ENCODE data around the gene SLC9A4. TPM values are rescaled to one million over a fixed set of nuclear protein-coding genes. Genes with fewer than 3 reads are reported as not detected.

Gene SLC9A4
- total RNA-seq, 1 experiment from 2014 or later: 0.07 TPM

DNA sequence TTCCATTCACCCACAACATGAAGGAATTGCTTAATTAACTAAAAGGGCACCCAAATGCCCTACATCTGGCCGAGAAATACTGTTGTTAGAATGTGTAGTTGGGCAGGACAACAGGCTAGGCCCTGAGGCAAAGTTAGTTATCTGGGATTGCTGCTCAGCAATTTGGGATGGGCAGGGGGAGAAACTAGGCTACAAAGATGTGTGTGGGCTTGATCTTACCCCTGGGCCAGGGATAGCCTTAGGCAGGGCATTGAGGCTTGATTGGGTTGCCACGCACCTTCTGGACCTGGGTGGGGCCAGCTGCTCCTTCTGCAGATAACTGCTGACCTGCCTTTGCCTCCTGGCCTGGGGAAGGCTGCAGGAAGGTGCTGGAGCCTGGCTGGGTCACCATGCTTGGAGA, 40.6 kb upstream of the SLC9A4 start:
- no peaks in the 10 kb centered on the region for H3K79me2 ChIP-seq (ENCODE audit: insufficient read depth, low read length)
- no peak overlapping the region for H3K27ac ChIP-seq (ENCODE audit: low read depth, low read length)
- TF ChIP-seq YY1 (IDR thresholded peaks at IDR 0.05; ENCODE audit: extremely low read depth, insufficient replicate concordance, low read depth, low read length): no peak
- TF ChIP-seq SIN3A (IDR thresholded peaks at IDR 0.05; ENCODE audit: low read depth): no peak
- TF ChIP-seq, protein P1, sequence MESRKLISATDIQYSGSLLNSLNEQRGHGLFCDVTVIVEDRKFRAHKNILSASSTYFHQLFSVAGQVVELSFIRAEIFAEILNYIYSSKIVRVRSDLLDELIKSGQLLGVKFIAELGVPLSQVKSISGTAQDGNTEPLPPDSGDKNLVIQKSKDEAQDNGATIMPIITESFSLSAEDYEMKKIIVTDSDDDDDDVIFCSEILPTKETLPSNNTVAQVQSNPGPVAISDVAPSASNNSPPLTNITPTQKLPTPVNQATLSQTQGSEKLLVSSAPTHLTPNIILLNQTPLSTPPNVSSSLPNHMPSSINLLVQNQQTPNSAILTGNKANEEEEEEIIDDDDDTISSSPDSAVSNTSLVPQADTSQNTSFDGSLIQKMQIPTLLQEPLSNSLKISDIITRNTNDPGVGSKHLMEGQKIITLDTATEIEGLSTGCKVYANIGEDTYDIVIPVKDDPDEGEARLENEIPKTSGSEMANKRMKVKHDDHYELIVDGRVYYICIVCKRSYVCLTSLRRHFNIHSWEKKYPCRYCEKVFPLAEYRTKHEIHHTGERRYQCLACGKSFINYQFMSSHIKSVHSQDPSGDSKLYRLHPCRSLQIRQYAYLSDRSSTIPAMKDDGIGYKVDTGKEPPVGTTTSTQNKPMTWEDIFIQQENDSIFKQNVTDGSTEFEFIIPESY (IDR thresholded peaks at IDR 0.05; ENCODE audit: extremely low read depth, insufficient replicate concordance, low read length): no peak
- TF ChIP-seq EGR1 (IDR thresholded peaks at IDR 0.05; ENCODE audit: low read depth): no peak
- no peak for TF ChIP-seq EZH2 (IDR thresholded peaks at IDR 0.05)
- TF ChIP-seq RAD21 (IDR thresholded peaks at IDR 0.05; ENCODE audit: low read depth): no peak
- no peak for TF ChIP-seq ZFX (IDR thresholded peaks at IDR 0.05)
- TF ChIP-seq, protein P2, sequence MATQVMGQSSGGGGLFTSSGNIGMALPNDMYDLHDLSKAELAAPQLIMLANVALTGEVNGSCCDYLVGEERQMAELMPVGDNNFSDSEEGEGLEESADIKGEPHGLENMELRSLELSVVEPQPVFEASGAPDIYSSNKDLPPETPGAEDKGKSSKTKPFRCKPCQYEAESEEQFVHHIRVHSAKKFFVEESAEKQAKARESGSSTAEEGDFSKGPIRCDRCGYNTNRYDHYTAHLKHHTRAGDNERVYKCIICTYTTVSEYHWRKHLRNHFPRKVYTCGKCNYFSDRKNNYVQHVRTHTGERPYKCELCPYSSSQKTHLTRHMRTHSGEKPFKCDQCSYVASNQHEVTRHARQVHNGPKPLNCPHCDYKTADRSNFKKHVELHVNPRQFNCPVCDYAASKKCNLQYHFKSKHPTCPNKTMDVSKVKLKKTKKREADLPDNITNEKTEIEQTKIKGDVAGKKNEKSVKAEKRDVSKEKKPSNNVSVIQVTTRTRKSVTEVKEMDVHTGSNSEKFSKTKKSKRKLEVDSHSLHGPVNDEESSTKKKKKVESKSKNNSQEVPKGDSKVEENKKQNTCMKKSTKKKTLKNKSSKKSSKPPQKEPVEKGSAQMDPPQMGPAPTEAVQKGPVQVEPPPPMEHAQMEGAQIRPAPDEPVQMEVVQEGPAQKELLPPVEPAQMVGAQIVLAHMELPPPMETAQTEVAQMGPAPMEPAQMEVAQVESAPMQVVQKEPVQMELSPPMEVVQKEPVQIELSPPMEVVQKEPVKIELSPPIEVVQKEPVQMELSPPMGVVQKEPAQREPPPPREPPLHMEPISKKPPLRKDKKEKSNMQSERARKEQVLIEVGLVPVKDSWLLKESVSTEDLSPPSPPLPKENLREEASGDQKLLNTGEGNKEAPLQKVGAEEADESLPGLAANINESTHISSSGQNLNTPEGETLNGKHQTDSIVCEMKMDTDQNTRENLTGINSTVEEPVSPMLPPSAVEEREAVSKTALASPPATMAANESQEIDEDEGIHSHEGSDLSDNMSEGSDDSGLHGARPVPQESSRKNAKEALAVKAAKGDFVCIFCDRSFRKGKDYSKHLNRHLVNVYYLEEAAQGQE (IDR thresholded peaks at IDR 0.05; ENCODE audit: low read depth): no peak
- TF ChIP-seq ELF1 (IDR thresholded peaks at IDR 0.05; ENCODE audit: borderline replicate concordance, low read depth): no peak
- no peaks in the 10 kb centered on the region for H3K4me1 ChIP-seq (ENCODE audit: control insufficient read depth in 1 of 2, insufficient read depth in 2 of 2, low read length in 2 of 2)
- no TSS peak for BruUV-seq (replicated peaks)
- ATAC-seq (no peak), DNase-seq (ENCODE audit: low read depth, low spot score) (no peak)
- no peaks in the 10 kb centered on the region for H4K20me1 ChIP-seq (ENCODE audit: insufficient read depth)
- no peak overlapping the region for H3K4me2 ChIP-seq (ENCODE audit: low read length)
- ChIA-PET RAD21 (ENCODE audit: low non-redundant PET in 1 of 2, low total read pairs in 2 of 2, uncharacterized antibody in 2 of 2, unreplicated experiment in 2 of 2) (no interaction called here), CTCF (no interaction called here), POLR2A (no interaction called here)
- H3K4me3 ChIP-seq (replicated peaks in 1 of 2; ENCODE audit: low read depth in 1 of 2, low read length in 2 of 2): no peak overlapping the region
- no peak overlapping the region for H2AFZ ChIP-seq (ENCODE audit: low read depth, low read length, poor library complexity, severe bottlenecking)
- no peak overlapping the region for H3K9ac ChIP-seq (ENCODE audit: low read length)
- intact Hi-C loops (cut with micrococcal nuclease): no loop called here
- H3K9me2 ChIP-seq (ENCODE audit: insufficient read depth): no peaks in the 10 kb centered on the region
- H3K36me3 ChIP-seq (ENCODE audit: control insufficient read depth in 1 of 2, insufficient read depth in 2 of 2, low read length in 2 of 2): no peaks in the 10 kb centered on the region
- no peaks in the 10 kb centered on the region for H3K9me3 ChIP-seq (ENCODE audit: control insufficient read depth in 1 of 2, insufficient read depth in 1 of 2, low read depth in 1 of 2, low read length in 2 of 2)
- no peaks in the 10 kb centered on the region for H3K27me3 ChIP-seq (ENCODE audit: insufficient read depth, low read length)
